NCI-H146 treated with DMSO at 0.1 percent for 48 hours (cell line): ENCODE results near the gene NGEF.
"Not testable (repeated sequence)": the region's sequence is repeated elsewhere in the genome, so short reads cannot be mapped to it uniquely, and the experiment has no call there.

ENCODE experiments used
- DNase-seq: peaks from one replicate; lab custom pipeline; 2025; ENCODE audit not compliant: unreplicated experiment; lab: John Stamatoyannopoulos, UW

Gene NGEF

GRCh38 chr2:233023761-233024410, 10.8 kb upstream of the NGEF start:
- no peak for DNase-seq

- no peak for DNase-seq
These were observed 10.1 kb upstream of the NGEF start for GRCh38 chr2:233023007-233023760.

- DNase-seq, result no peak
These were observed 9.5 kb upstream of the NGEF start for GRCh38 chr2:233022561-233022960.

- DNase-seq, result no peak
These were observed 8.7 kb upstream of the NGEF start for GRCh38 chr2:233021771-233022170.

GRCh38 chr2:233020454-233020853, 7.4 kb upstream of the NGEF start:
- no peak for DNase-seq

- not testable (repeated sequence) for DNase-seq
These were observed 6.6 kb upstream of the NGEF start for GRCh38 chr2:233019610-233020009.

GRCh38 chr2:233017947-233018346, 4.9 kb upstream of the NGEF start:
- no peak for DNase-seq

- DNase-seq, result no peak
These were observed 2.1 kb upstream of the NGEF start for GRCh38 chr2:233015019-233015645.

GRCh38 chr2:233013650-233014049, 594 bp upstream of the NGEF start:
- no peak for DNase-seq

GRCh38 chr2:233012301-233012971, 620 bp downstream of the NGEF start:
- DNase-seq, result no peak

- no peak for DNase-seq
These were observed 1.3 kb downstream of the NGEF start for GRCh38 chr2:233011702-233012131.

- DNase-seq, result no peak
These were observed 1.8 kb downstream of the NGEF start for GRCh38 chr2:233011268-233011650.

- DNase-seq, result no peak
These were observed 2.3 kb downstream of the NGEF start for GRCh38 chr2:233010569-233011267.

GRCh38 chr2:233009661-233010060, 3.4 kb downstream of the NGEF start:
- no peak for DNase-seq

- no peak for DNase-seq
These were observed 5.3 kb downstream of the NGEF start for GRCh38 chr2:233007739-233008138.

- DNase-seq, result no peak
These were observed 5.8 kb downstream of the NGEF start for GRCh38 chr2:233007270-233007669.

GRCh38 chr2:233006648-233007047, 6.4 kb downstream of the NGEF start:
- no peak for DNase-seq

GRCh38 chr2:233005096-233005495, 8.0 kb downstream of the NGEF start:
- no peak for DNase-seq

GRCh38 chr2:233003658-233004555, 9.1 kb downstream of the NGEF start:
- DNase-seq, result no peak
